Stomach (tissue), 9 donors: Measurements from ENCODE around the gene DNAH14. TPM values are rescaled to one million over a fixed set of nuclear protein-coding genes. Genes with fewer than 3 reads are reported as not detected.

Source experiments
- DNase-seq, 2 donors: peaks; one replicate each; pipeline versions ENCODE4 v3.0.0 to v3.0.0-alpha.2; 2013 to 2019
- H3K27ac ChIP-seq, 5 donors: fragments of 200-600 bp in 4 of 5; sonication (generic) in 4 of 5; one replicate each; pipeline ENCODE4 v1.5.1; 2013 to 2019; ENCODE audit warnings: mild to moderate bottlenecking in 1 of 5, moderate library complexity in 1 of 5
- H3K27me3 ChIP-seq, 3 donors: fragments of 200-600 bp; sonication (generic); one replicate each; pipeline ENCODE4 v1.5.1; 2017 to 2019; ENCODE audit warnings: mixed run types in 1 of 3
- H3K36me3 ChIP-seq, 4 donors: fragments of 200-600 bp; sonication (generic); 1 replicate in 3 of 4; 2 replicates in 1 of 4; pipeline ENCODE4 v1.5.1; 2016 to 2019
- H3K4me1 ChIP-seq, 4 donors: fragments of 200-600 bp; sonication (generic); one replicate each; pipeline ENCODE4 v1.5.1; 2016 to 2019
- H3K4me3 ChIP-seq, 4 donors: fragments of 200-600 bp; sonication (generic) in 3 of 4; one replicate each; pipeline ENCODE4 v1.5.1; 2016 to 2019; ENCODE audit warnings: mild to moderate bottlenecking in 1 of 4
- H3K9me3 ChIP-seq, 4 donors: fragments of 200-600 bp; sonication (generic); one replicate each; pipeline ENCODE4 v1.5.1; 2016 to 2019
- EP300 ChIP-seq: sonication (generic); formaldehyde crosslinking; IDR thresholded peaks from one replicate; pipeline ENCODE4 v1.6.1; 2017; ENCODE audit warnings: antibody characterized with exemption
- POLR2A ChIP-seq, 4 donors: fragments of 450-650 bp; IDR thresholded peaks; one replicate each; pipeline ENCODE4 v1.6.1; 2016; ENCODE audit warnings: antibody characterized with exemption in 4 of 4, control low read depth in 2 of 4, mild to moderate bottlenecking in 1 of 4, moderate library complexity in 1 of 4
- POLR2AphosphoS5 ChIP-seq, 3 donors: sonication (generic); formaldehyde crosslinking; IDR thresholded peaks; one replicate each; pipeline ENCODE4 v1.6.1; 2016; ENCODE audit warnings: antibody characterized with exemption in 3 of 3
- WGBS, 5 donors: extraction: QIAGEN DNeasy Blood & Tissue Kit in 3 of 5; methylation state at CpG; one replicate each; pipeline versions ENCODE4 v1.1.5 to v1.1.7; 2013 to 2018; 5-methylcytosine and 5-hydroxymethylcytosine counted together
- intact Hi-C: fragments of 100-400 bp; cut with DNase I; formaldehyde crosslinking; loops from one replicate; pipeline ENCODE4 v1.15.1; 2023; ENCODE audit warnings: low total_unique reads
- polyA plus RNA-seq, 3 donors: library from polyadenylated mRNA; stranded (reverse); fragments of 200-250 nt; gene quantifications; one replicate each; pipeline ENCODE4 v1.2.3, GENCODE V29; 2013
- total RNA-seq, 5 donors: library from RNA; depleted of rRNA; stranded (reverse); fragments of >200 nt; gene quantifications; one replicate each; pipeline versions ENCODE4 v1.1.0 to v1.2.3, GENCODE V29; 2014 to 2016
- TF ChIP-seq, protein P1 (sequence below), 7 experiments: fragments of 450-650 bp in 4 of 7; fragments of 200-600 bp in 3 of 7; sonication (generic) in 3 of 7; IDR thresholded peaks; one replicate each; pipeline ENCODE4 v1.5.1; 2016 to 2019; ENCODE audit warnings: antibody characterized with exemption in 7 of 7, control low read depth in 2 of 7, mild to moderate bottlenecking in 1 of 7
- donor health status: healthy with polysubstance abuse.
- donor health status: Bipolar disorder and iron deficiency.
- donor health status: healthy.

Gene DNAH14
- total and polyA plus RNA-seq, 8 donors: 1.7 to 158 (median 6.2) TPM

DNA sequence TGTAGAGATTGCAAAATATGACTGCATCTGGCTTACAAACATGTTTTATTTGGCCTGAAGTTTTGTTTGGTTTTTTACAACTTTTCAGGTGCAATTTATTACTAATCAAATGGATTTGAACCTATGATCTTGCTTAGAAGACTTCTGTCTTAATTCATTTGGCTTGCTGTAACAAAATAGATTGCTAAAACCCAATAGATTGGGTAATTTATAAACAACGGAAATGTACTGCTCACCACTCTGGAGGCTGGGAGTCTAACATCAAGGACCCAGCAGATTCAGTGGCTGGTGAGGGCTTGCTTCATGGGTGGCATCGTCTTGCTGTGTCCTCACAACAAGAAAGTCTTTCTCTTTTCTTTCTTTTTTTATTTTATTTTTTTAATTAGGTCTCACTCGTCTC is 425.4 kb downstream of the DNAH14 start:
- Histone ChIP-seq H3K27ac (no peak overlapping the region), H3K36me3 (no peaks in the 10 kb centered on the region), H3K27me3 (no peaks in the 10 kb centered on the region), H3K9me3 (no peaks in the 10 kb centered on the region), H3K4me3 (no peak overlapping the region), H3K4me1 (no peaks in the 10 kb centered on the region)
- TF ChIP-seq EP300 (no peak), POLR2AphosphoS5 (IDR thresholded peaks at IDR 0.05) (no peak), POLR2A (IDR thresholded peaks at IDR 0.05) (no peak)
- TF ChIP-seq, protein P1, sequence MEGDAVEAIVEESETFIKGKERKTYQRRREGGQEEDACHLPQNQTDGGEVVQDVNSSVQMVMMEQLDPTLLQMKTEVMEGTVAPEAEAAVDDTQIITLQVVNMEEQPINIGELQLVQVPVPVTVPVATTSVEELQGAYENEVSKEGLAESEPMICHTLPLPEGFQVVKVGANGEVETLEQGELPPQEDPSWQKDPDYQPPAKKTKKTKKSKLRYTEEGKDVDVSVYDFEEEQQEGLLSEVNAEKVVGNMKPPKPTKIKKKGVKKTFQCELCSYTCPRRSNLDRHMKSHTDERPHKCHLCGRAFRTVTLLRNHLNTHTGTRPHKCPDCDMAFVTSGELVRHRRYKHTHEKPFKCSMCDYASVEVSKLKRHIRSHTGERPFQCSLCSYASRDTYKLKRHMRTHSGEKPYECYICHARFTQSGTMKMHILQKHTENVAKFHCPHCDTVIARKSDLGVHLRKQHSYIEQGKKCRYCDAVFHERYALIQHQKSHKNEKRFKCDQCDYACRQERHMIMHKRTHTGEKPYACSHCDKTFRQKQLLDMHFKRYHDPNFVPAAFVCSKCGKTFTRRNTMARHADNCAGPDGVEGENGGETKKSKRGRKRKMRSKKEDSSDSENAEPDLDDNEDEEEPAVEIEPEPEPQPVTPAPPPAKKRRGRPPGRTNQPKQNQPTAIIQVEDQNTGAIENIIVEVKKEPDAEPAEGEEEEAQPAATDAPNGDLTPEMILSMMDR (IDR thresholded peaks at IDR 0.05): no peak
- intact Hi-C loops: no loop called here
- no peak for DNase-seq
- WGBS, 5 donors: 67 to 92% (median 80%) methylated on average over 3 of the region's 3 CpGs

DNA sequence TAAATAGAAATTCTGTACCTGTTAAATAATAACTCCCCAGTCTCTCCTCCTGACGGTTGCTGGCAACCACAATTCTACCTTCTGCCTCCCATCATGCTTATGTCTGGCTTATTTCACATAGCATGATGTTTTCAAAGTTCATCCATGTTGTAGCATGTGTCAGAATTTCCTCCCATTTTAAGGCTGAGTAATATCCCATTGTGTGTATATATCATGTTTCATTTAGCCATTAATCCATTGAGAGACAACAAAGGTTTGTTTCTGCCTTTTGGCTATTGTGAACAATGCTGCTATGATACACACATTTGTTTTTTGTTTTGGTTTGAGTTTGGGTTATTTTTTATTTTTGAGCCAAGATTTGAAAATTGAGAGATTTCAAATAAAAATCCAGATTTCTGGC is 426.4 kb downstream of the DNAH14 start:
- no peaks in the 10 kb centered on the region for H3K36me3 ChIP-seq
- no peaks in the 10 kb centered on the region for H3K9me3 ChIP-seq
- no peaks in the 10 kb centered on the region for H3K4me1 ChIP-seq
- no peak overlapping the region for H3K4me3 ChIP-seq
- DNase-seq: no peak
- no peak overlapping the region for H3K27ac ChIP-seq
- no peaks in the 10 kb centered on the region for H3K27me3 ChIP-seq
- WGBS, 5 donors: 76 to 95% (median 92%) methylated on average over 1 of the region's 1 CpG
- intact Hi-C loops: no loop called here
- TF ChIP-seq POLR2AphosphoS5 (IDR thresholded peaks at IDR 0.05) (no peak), POLR2A (IDR thresholded peaks at IDR 0.05) (no peak), EP300 (no peak)
- TF ChIP-seq, protein P1 (IDR thresholded peaks at IDR 0.05): no peak

DNA sequence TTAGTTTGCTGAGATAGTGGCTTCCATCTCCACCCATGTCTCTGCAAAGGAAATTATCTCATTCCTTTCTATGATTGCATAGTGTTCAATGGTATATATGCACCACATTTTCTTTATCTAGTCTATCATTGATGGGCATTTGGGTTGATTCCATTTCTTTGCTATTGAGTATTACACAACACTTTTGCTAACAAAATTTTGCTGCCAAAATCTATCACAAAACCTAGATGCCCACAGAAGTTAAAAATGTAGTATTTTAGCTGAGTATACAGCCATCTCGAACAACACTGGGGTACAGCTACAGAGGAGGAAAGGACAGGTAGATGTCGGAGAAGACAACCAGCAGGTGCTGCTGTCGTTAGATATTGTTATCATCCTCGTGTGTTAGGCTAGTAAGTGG is 430.6 kb downstream of the DNAH14 start:
- DNase-seq: no peak
- H3K27me3 ChIP-seq: no peaks in the 10 kb centered on the region
- intact Hi-C loops: no loop called here
- no peak overlapping the region for H3K27ac ChIP-seq
- no peaks in the 10 kb centered on the region for H3K9me3 ChIP-seq
- H3K4me1 ChIP-seq: no peaks in the 10 kb centered on the region
- WGBS, 5 donors: 83 to 90% (median 87%) methylated on average over 4 of the region's 4 CpGs
- no peak overlapping the region for H3K4me3 ChIP-seq
- TF ChIP-seq POLR2AphosphoS5 (IDR thresholded peaks at IDR 0.05) (no peak), POLR2A (IDR thresholded peaks at IDR 0.05) (no peak)
- H3K36me3 ChIP-seq: no peaks in the 10 kb centered on the region

DNA sequence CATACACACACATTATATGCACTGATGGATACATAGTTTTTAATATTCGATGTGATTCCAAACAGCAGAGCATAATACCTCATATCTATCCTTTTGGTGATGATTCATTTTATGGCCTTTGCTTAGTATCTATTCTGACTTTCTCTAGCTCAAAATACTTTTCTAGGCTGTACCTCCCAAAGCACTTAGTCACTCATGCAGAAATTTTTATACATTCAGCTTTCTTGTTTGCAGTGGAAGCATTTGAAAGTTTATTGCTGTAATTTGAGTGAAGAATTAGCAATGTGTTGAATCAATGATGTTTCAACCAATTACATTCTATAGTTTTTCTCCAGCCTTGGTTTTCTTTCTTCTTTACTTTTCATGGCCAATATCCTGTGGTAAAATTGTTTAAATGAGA is 431.7 kb downstream of the DNAH14 start:
- Histone ChIP-seq H3K4me3 (no peak overlapping the region), H3K9me3 (no peaks in the 10 kb centered on the region), H3K27me3 (no peaks in the 10 kb centered on the region), H3K4me1 (no peaks in the 10 kb centered on the region), H3K36me3 (no peaks in the 10 kb centered on the region), H3K27ac (no peak overlapping the region)
- TF ChIP-seq POLR2A (IDR thresholded peaks at IDR 0.05) (no peak), POLR2AphosphoS5 (IDR thresholded peaks at IDR 0.05) (no peak), EP300 (no peak)
- TF ChIP-seq, protein P1 (IDR thresholded peaks at IDR 0.05): no peak
- intact Hi-C loops: no loop called here
- 93 to 98% (median 95%) methylated on average over 1 of the region's 1 CpG for WGBS, 5 donors
- no peak for DNase-seq

DNA sequence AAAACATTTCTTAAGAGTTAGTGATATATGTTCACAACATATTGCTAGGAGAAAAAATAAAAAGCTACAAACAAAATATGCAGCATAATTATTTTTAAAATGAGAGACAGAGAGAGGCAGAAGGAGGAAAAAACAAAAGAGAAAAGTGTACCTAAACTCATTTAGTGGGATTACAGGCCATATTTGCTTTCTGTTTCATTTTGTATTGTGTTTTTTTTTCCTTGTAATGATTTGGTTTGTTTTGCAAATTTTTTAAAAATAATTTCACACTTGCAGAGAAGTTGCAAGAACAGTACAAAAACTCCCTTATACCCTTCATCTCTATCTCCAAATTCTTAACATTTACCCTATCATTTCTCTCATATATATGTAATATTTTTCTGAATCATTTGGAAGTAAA is 433.3 kb downstream of the DNAH14 start:
- no peak for DNase-seq
- Histone ChIP-seq H3K9me3 (no peaks in the 10 kb centered on the region), H3K36me3 (no peaks in the 10 kb centered on the region), H3K4me1 (no peaks in the 10 kb centered on the region), H3K4me3 (no peak overlapping the region), H3K27me3 (no peaks in the 10 kb centered on the region), H3K27ac (no peak overlapping the region)
- TF ChIP-seq EP300 (no peak), POLR2AphosphoS5 (IDR thresholded peaks at IDR 0.05) (no peak), POLR2A (IDR thresholded peaks at IDR 0.05) (no peak)
- TF ChIP-seq, protein P1 (IDR thresholded peaks at IDR 0.05): no peak
- intact Hi-C loops: no loop called here
